Immature natural killer cell (primary cell): Measurements from ENCODE around the gene DMAC1. TPM values are rescaled to one million over a fixed set of nuclear protein-coding genes. Genes with fewer than 3 reads are reported as not detected.

Source experiments
- DNase-seq, 3 donors: peaks; one replicate each; pipeline ENCODE4 v3.0.0; 2022; ENCODE audit warnings: mixed read lengths in 1 of 3
- H3K27ac Mint-ChIP-seq, 6 donors: one replicate each; pipeline ENCODE4 v1.8.0; 2020; ENCODE audit warnings: mixed read lengths in 6 of 6, mild to moderate bottlenecking in 5 of 6, inconsistent platforms in 4 of 6, moderate library complexity in 3 of 6
- H3K27me3 Mint-ChIP-seq, 3 donors: one replicate each; pipeline ENCODE4 v1.8.0; 2020 to 2021; ENCODE audit warnings: low read depth in 3 of 3, mild to moderate bottlenecking in 3 of 3, mixed read lengths in 3 of 3, moderate library complexity in 3 of 3, inconsistent platforms in 1 of 3
- H3K36me3 Mint-ChIP-seq, 3 donors: one replicate each; pipeline ENCODE4 v1.8.0; 2020; ENCODE audit warnings: mixed read lengths in 3 of 3, inconsistent platforms in 2 of 3, mild to moderate bottlenecking in 2 of 3
- H3K4me1 Mint-ChIP-seq, 2 donors: one replicate each; pipeline ENCODE4 v1.8.0; 2020; ENCODE audit warnings: inconsistent platforms in 2 of 2, mild to moderate bottlenecking in 2 of 2, mixed read lengths in 2 of 2, moderate library complexity in 1 of 2
- H3K4me3 Mint-ChIP-seq, 5 donors: one replicate each; pipeline ENCODE4 v1.8.0; 2020; ENCODE audit warnings: mild to moderate bottlenecking in 5 of 5, mixed read lengths in 5 of 5, inconsistent platforms in 3 of 5, moderate library complexity in 3 of 5
- H3K9me3 Mint-ChIP-seq, 6 donors: one replicate each; pipeline ENCODE4 v1.8.0; 2020; ENCODE audit warnings: mild to moderate bottlenecking in 6 of 6, mixed read lengths in 6 of 6, inconsistent platforms in 4 of 6, moderate library complexity in 3 of 6
- polyA plus RNA-seq, 3 donors: library from polyadenylated mRNA; unstranded; fragments of 300-500 nt; fragmentation: Illumina TruSeq; gene quantifications; one replicate each; pipeline ENCODE4 v1.2.3, GENCODE V29; 2021

DMAC1 gene
- polyA plus RNA-seq, 3 donors from 2014 or later, result 17.6 to 76.7 (median 46.0) TPM

DNA sequence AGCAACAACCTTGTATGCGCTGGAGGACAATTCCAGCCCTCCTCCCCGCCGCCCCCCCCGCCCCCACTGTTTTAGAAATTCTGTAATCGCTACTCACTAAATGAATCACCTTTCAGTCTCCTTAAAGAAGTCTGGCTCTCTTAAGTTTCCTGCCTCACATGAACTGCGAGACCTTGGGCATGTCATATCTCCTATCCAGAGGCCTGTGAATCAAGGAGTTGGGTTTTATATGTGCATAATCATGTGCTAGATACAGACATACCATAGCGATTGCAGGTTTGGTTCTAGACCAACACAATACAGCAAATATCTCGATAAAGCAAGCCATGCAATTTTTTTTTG lies 337 bp upstream of the DMAC1 start:
- peaks cover 23 to 36% of the 10 kb centered on the region in 2 donors for H3K4me1 Mint-ChIP-seq
- no peaks in the 10 kb centered on the region for H3K9me3 Mint-ChIP-seq
- peak overlapping the region; percentile 92 to 96 (median 94) for H3K4me3 Mint-ChIP-seq
- no peak for DNase-seq
- peak overlapping the region in 4 of 6 donors; percentile 71 to 93 (median 78) for H3K27ac Mint-ChIP-seq
- peaks cover 0 to 5% (median 4%) of the 10 kb centered on the region in 3 donors for H3K27me3 Mint-ChIP-seq
- peaks cover 9 to 17% (median 9%) of the 10 kb centered on the region in 3 donors for H3K36me3 Mint-ChIP-seq

DNA sequence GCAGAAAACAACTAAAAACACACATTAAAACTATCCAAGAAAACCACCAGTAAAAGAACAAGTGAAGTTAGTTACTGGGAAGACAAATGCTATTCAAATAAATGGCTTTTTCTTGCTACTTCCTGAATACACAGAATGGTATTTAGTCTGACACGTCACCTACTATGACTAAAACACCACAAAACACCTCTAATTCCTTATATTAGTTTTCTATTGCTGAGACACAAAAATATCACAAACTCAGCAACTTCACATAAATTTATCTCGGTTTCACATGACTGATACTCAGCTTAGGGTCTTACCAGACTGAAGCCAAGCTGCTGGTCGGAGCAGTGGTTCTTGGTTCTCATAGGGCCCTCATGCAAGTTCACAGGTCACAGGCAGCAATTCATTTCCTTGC lies 5.4 kb downstream of the DMAC1 start:
- peaks cover 16 to 32% of the 10 kb centered on the region in 2 donors for H3K4me1 Mint-ChIP-seq

DNA sequence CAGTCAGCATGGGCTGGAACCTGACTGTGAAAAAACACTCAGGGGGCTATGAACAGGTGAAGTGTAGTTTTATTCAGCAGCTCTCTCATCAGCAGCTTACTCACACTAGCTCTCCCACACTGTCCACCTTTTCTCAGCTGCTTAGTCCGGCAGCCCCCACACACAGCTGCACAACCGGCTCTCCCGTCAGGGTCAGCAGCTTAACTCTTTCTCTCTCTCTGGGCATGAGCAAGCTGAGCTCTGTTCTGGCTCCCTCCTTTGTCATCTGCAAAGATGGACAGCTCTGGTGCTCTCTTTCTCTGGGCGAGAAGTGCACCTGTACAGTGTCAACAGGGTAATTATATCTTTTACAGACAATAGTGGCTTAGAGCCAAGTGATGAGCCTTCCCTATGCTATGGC lies 8.2 kb downstream of the DMAC1 start:
- H3K9me3 Mint-ChIP-seq, result no peaks in the 10 kb centered on the region
- peak overlapping the region in 1 of 6 donors; percentile 23 for H3K27ac Mint-ChIP-seq
- H3K4me3 Mint-ChIP-seq, result no peak overlapping the region
- H3K27me3 Mint-ChIP-seq, result peaks cover 0 to 1% (median 0%) of the 10 kb centered on the region in 3 donors
- H3K36me3 Mint-ChIP-seq, result peaks cover 20 to 34% (median 22%) of the 10 kb centered on the region in 3 donors
- DNase-seq, result no peak
- peaks cover 2 to 10% of the 10 kb centered on the region in 2 donors for H3K4me1 Mint-ChIP-seq

More for the DNA sequence above, 5.4 kb downstream of the DMAC1 start:
- no peak for DNase-seq
- H3K27ac Mint-ChIP-seq, result peak overlapping the region in 1 of 6 donors; percentile 50
- peaks cover 0 to 1% (median under 1%) of the 10 kb centered on the region in 3 donors for H3K27me3 Mint-ChIP-seq
- no peaks in the 10 kb centered on the region for H3K9me3 Mint-ChIP-seq
- H3K4me3 Mint-ChIP-seq, result no peak overlapping the region
- H3K36me3 Mint-ChIP-seq, result peaks cover 20 to 36% (median 22%) of the 10 kb centered on the region in 3 donors

DNA sequence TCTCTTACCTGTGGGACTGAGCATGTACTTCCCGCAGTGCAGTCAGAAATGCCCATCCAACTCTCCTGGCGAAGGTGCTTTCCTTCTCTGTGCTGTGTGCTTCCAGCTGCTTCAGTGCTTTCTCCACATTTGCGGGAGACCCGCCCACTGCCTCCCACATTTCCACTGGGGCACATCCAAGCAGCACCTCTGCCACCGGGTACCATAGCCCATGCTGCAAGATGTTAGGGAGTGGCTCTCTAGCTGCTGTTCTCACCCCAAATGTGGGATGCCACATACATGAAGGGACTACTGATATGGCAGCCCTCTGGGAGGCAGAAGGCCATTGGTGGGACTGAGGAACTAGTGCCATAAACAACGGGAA lies 8.8 kb downstream of the DMAC1 start:
- H3K27me3 Mint-ChIP-seq, result peaks cover 0 to 1% (median 0%) of the 10 kb centered on the region in 3 donors
- peaks cover 2 to 4% of the 10 kb centered on the region in 2 donors for H3K4me1 Mint-ChIP-seq
- DNase-seq, result no peak
- no peak overlapping the region for H3K27ac Mint-ChIP-seq
- H3K36me3 Mint-ChIP-seq, result peaks cover 15 to 29% (median 17%) of the 10 kb centered on the region in 3 donors
- no peaks in the 10 kb centered on the region for H3K9me3 Mint-ChIP-seq
- no peak overlapping the region for H3K4me3 Mint-ChIP-seq

DNA sequence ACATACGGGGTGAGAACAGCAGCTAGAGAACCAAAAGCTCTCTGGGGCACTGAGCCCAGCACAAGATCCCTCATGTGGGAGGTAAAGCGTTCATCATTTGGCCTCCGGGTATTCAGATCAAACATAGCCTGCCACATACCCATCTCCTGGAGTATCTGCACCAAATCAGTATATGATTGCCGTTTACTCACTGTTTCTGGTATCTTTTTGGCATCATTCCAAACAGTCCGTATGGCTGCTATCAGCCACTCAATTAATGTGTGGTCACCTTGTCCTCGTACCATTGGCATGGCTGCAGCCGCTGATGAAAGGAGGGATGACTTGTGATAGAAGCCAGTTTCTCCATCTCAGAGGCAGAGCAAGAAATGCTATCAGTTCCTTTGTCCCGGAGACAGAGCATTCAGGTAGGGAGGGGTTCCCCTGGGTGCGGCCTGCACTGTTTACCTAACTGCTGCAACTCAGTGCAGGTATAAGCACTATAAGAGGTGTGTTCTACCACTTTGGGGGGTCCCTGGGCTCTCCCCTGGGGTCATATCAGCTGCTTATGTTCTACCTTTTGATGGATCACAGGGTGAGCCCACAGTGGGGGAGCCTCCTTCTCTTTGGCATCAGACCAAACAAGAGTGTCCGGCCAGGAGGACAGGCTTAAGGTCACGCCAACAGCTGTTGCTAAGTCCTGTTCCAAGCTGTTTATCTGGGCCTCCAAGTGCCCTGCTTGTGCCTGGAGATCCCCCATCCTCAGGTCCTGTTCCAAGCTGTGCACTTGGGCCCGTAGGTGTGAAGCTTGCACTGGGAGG lies 9.4 kb downstream of the DMAC1 start:
- no peaks in the 10 kb centered on the region for H3K9me3 Mint-ChIP-seq
- H3K27ac Mint-ChIP-seq, result no peak overlapping the region
- peaks cover 0 to 2% of the 10 kb centered on the region in 2 donors for H3K4me1 Mint-ChIP-seq
- H3K4me3 Mint-ChIP-seq, result no peak overlapping the region
- peaks cover 0 to 1% (median 0%) of the 10 kb centered on the region in 3 donors for H3K27me3 Mint-ChIP-seq
- H3K36me3 Mint-ChIP-seq, result peaks cover 11 to 25% (median 13%) of the 10 kb centered on the region in 3 donors
- no peak for DNase-seq

DNA sequence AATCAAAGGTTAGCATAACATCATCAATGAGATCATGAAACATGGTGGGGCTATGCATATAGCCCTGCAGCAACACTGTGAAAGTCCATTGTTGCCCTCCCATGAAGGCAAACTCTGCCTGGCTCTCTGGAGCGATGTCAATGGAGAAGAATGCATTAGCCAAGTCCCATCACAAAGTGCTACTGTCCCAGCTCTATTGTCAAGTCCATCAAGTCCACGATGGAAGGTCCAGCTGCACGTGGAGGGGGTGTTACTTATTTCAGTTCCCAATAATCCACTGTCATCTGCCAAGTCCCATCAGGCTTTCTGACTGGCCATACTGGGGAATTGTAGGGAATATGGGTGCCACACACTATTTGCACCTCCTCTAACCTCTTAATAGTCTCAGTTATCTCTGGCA lies 10.8 kb downstream of the DMAC1 start:
- Mint-ChIP-seq H3K4me3 (no peak overlapping the region), H3K9me3 (no peaks in the 10 kb centered on the region), H3K4me1 (peaks cover 0 to 4% of the 10 kb centered on the region in 2 donors), H3K36me3 (peaks cover 11 to 18% (median 13%) of the 10 kb centered on the region in 3 donors), H3K27me3 (peaks cover 0 to 2% (median 1%) of the 10 kb centered on the region in 3 donors), H3K27ac (no peak overlapping the region)
- no peak for DNase-seq

DNA sequence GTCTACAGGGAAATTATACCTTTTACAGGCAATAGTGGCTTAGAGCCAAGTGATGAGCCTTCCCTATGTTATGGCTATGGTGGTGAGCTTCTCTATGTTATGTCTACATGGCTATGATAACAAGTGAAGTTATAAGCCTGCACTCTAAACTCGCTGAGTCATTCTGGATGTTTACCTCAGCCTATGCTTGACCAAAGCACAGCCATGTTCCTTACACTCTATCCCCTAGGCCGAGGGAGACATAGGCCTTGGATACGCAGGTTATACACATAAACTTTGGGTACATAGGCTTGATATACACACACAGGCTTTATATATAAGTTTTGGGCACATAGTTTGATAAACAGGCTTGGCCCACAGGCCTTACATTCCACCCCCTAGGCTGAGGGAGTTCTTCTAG lies 13.8 kb downstream of the DMAC1 start:
- Mint-ChIP-seq H3K36me3 (no peaks in the 10 kb centered on the region), H3K27me3 (peaks cover 0 to 2% (median 1%) of the 10 kb centered on the region in 3 donors), H3K4me3 (no peak overlapping the region), H3K9me3 (no peaks in the 10 kb centered on the region), H3K27ac (no peak overlapping the region), H3K4me1 (peaks cover 0 to 15% of the 10 kb centered on the region in 2 donors)
- no peak for DNase-seq

DNA sequence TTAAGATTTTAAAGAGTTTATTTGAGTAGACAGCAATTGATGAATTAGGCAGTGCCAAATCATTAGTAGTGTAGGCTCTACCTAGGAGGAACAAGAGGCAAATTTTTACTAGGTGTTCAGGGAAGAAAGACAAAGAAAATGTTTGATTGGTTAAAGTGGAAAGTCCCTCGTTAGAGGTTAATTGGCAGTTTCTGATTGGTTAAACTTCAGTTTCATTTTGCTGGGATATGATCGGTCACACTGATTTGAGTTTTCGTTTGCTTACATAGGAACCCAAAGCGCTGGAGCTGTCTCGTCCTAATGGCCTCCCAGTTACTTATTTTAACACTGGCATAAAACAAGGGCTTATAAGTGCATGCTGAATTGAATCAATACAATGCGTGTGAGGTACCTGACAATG lies 15.1 kb downstream of the DMAC1 start:
- Mint-ChIP-seq H3K4me1 (peaks cover 0 to 15% of the 10 kb centered on the region in 2 donors), H3K27me3 (peaks cover 0 to 4% (median 3%) of the 10 kb centered on the region in 3 donors), H3K4me3 (no peak overlapping the region), H3K36me3 (no peaks in the 10 kb centered on the region), H3K9me3 (no peaks in the 10 kb centered on the region), H3K27ac (no peak overlapping the region)
- no peak for DNase-seq

DNA sequence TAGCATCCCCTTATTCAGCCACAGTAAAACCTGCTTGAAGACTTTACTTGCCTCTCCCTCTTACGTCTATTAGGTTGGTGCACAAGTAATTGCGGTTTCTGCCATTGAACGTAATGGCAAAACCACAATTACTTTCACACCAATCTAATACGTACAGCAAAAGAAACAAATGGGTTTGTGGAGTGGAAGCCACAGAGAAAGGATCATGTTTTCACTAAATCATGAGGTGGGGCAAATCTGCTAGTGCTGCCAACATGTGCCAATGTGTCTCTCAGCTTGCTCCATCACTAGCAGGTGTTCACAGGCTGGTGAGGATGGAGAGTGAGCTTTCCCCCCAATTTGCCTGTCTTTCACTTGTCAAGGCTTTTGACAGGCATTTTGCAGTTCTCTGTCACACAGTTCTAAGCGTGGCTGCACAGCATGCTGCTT lies 15.9 kb downstream of the DMAC1 start:
- Mint-ChIP-seq H3K27ac (peak overlapping the region in 1 of 6 donors; percentile 4), H3K4me1 (peaks cover 0 to 15% of the 10 kb centered on the region in 2 donors), H3K4me3 (peak overlapping the region in 1 of 5 donors; percentile 15), H3K9me3 (no peaks in the 10 kb centered on the region), H3K27me3 (peaks cover 0 to 4% (median 4%) of the 10 kb centered on the region in 3 donors), H3K36me3 (no peaks in the 10 kb centered on the region)
- peak in 2 of 3 donors; percentile 22 to 38 for DNase-seq

DNA sequence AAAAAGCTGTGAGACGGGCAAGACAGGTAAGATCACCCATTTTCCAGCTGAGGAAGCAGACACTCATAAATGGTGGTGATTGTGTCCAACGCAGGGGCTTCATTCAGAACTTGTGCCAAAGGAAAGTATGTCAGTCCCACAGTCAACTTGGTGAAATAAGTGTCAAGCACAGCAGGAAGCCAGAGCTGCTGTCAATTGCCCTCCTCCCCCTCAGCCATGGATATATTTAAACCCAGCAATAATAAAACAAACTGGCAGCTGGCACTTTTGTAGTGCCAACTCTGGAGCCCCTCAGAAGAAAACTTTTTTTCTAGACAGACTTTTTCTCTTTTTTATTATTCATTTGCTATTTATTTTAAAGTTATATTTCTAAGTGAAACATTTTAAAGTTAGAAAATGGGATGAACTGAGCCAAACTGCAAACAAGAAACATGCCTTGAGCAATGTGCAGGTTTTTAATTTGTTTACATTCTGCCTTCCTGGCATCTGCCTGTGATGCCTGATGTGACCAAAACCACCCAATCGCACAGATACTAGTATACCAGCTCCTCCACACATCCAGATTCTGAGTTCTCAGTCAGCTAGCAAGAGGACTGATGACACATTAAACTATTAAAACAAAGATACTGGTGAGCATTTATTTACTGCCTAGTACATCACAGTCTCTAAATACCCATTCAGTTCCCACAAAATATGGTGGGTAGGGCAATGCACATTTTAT lies 17.0 kb downstream of the DMAC1 start:
- Mint-ChIP-seq H3K4me1 (peaks cover 0 to 15% of the 10 kb centered on the region in 2 donors), H3K36me3 (no peaks in the 10 kb centered on the region), H3K27ac (no peak overlapping the region), H3K4me3 (no peak overlapping the region), H3K9me3 (no peaks in the 10 kb centered on the region), H3K27me3 (peaks cover 0 to 4% (median 4%) of the 10 kb centered on the region in 3 donors)
- DNase-seq, result no peak

DNA sequence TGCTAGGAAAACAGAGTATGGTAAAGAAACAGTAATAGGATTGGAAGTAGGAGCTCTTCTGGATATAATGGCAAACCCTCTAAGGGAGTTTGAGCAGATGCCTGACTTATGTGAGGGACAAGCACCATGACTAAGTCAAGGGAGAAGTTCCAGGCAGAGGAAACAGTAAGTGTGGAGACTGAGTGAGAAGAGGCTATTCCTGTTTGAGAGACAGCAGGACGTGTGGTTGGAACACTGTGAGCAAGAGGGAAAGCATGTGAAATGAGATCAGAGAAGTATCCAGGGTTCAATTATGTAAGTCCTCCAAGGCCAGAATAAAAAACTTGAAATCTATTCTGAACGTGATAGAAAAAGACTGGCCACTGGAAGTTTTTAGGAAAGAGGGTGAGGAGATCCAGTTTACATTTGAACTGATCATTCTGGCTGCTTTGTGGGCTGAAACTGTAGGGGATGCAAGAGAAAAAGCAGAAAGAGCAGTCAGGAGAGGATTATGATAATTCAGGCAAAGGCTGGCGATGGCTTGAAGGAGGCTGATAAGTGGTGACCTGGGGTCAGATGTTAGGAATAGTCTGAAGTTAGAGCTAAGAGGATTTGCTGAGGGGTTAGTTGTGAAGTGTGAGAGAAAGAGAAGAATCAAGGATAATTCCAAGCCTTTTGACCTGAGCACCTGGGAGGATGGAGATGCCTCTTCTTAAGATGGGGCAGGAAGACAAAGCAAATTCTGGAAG lies 19.2 kb downstream of the DMAC1 start:
- Mint-ChIP-seq H3K4me3 (no peak overlapping the region), H3K36me3 (no peaks in the 10 kb centered on the region), H3K9me3 (peaks cover 0 to 2% (median 0%) of the 10 kb centered on the region in 6 donors), H3K4me1 (peaks cover 0 to 15% of the 10 kb centered on the region in 2 donors), H3K27me3 (peaks cover 0 to 4% (median 3%) of the 10 kb centered on the region in 3 donors), H3K27ac (peak overlapping the region in 1 of 6 donors; percentile 11)
- DNase-seq, result no peak

DNA sequence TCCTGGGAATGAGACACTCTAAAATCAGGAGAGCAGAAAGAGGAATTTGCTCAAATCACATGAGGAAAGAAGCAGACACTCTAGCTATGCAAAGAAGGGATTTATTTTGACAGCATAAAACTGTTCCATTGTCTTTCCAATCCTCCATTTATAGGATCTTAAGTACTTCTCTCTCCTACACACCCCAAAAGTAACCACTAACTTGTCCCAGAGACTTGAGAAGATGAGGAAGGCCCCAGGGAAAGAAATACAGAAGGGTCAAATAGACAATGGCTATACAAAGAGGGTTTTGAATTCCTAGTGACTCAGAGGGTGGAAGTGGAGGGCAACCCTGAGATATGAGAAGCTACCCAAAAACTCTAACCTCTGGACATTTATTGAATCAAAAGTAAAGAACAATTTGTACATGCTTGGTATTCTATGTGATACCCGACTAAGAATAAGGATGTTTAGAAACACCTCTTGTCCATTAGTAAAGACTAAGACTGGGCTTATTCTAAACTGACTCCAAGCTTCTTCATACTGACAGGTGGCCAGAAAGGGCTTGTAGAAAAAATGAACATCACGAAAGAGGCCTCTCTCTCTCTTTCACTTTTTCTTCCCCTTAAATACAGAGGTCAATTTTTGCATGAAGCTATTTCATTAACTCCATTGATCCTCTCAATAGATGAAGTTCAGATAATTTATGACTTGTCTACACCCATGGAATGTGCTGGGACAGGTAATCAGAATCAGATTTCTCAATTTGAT lies 20.6 kb downstream of the DMAC1 start:
- H3K27me3 Mint-ChIP-seq, result peaks cover 0 to 3% (median 2%) of the 10 kb centered on the region in 3 donors
- DNase-seq, result no peak
- H3K36me3 Mint-ChIP-seq, result no peaks in the 10 kb centered on the region
- H3K4me3 Mint-ChIP-seq, result no peak overlapping the region
- peaks cover 0 to 15% of the 10 kb centered on the region in 2 donors for H3K4me1 Mint-ChIP-seq
- H3K9me3 Mint-ChIP-seq, result peaks cover 0 to 2% (median 0%) of the 10 kb centered on the region in 6 donors
- H3K27ac Mint-ChIP-seq, result no peak overlapping the region

DNA sequence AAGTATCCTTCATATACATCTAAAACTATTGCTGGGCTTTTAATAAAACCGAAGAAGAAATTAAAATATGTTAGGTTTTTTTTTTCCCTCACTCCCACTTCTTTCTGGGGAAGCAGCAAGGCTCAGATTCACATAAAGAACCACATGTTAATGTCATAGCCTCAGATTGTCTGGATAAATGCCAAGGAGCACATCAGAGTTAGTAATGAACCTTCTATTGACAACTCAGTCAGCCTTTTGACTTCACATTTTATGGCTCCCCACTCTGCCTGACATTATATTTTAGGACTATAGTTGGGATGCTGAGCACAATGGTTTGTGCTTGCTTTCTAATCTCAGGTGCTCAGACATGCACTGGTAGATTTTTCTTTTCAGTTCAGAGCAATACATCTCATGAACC lies 21.8 kb downstream of the DMAC1 start:
- Mint-ChIP-seq H3K36me3 (no peaks in the 10 kb centered on the region), H3K4me1 (peaks cover 0 to 5% of the 10 kb centered on the region in 2 donors), H3K4me3 (no peak overlapping the region), H3K9me3 (peaks cover 0 to 2% (median 0%) of the 10 kb centered on the region in 6 donors), H3K27me3 (peaks cover 0 to 3% (median 2%) of the 10 kb centered on the region in 3 donors), H3K27ac (no peak overlapping the region)
- DNase-seq, result no peak
